Measurements from ENCODE around the gene SPTBN4. TPM values are rescaled to one million over a fixed set of nuclear protein-coding genes. Genes with fewer than 3 reads are reported as not detected.

Gene SPTBN4
- total RNA-seq, 1 donor, result 0.72 TPM

- H3K9me3 ChIP-seq (ENCODE audit: low read depth, low read length), result no peaks in the 10 kb centered on the region
- H3K4me1 ChIP-seq (ENCODE audit: insufficient read depth, low read length), result peaks cover 8% of the 10 kb centered on the region
- TF ChIP-seq, protein P1, sequence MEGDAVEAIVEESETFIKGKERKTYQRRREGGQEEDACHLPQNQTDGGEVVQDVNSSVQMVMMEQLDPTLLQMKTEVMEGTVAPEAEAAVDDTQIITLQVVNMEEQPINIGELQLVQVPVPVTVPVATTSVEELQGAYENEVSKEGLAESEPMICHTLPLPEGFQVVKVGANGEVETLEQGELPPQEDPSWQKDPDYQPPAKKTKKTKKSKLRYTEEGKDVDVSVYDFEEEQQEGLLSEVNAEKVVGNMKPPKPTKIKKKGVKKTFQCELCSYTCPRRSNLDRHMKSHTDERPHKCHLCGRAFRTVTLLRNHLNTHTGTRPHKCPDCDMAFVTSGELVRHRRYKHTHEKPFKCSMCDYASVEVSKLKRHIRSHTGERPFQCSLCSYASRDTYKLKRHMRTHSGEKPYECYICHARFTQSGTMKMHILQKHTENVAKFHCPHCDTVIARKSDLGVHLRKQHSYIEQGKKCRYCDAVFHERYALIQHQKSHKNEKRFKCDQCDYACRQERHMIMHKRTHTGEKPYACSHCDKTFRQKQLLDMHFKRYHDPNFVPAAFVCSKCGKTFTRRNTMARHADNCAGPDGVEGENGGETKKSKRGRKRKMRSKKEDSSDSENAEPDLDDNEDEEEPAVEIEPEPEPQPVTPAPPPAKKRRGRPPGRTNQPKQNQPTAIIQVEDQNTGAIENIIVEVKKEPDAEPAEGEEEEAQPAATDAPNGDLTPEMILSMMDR (IDR thresholded peaks at IDR 0.05; ENCODE audit: extremely low read depth, low read depth, low read length), result no peak
- no peak overlapping the region for H3K27ac ChIP-seq (ENCODE audit: low read depth, low read length)
- no peaks in the 10 kb centered on the region for H3K27me3 ChIP-seq (ENCODE audit: insufficient read depth, low read length)
- peaks cover 13% of the 10 kb centered on the region for H3K79me2 ChIP-seq (ENCODE audit: insufficient read depth, low read length)
- no peaks in the 10 kb centered on the region for H4K20me1 ChIP-seq (ENCODE audit: insufficient read depth, low read length)
- no peak overlapping the region for H3K4me3 ChIP-seq (ENCODE audit: insufficient read depth, low read length)
- peaks cover 36% of the 10 kb centered on the region for H3K36me3 ChIP-seq (ENCODE audit: insufficient read depth, low read length)
- H3K4me2 ChIP-seq (ENCODE audit: insufficient read depth, low read length), result no peak overlapping the region
- no peak overlapping the region for H2AFZ ChIP-seq (ENCODE audit: low read length)
- DNase-seq (ENCODE audit: insufficient read length, low spot score, missing footprints), result peak; percentile 43
Measured at GRCh38 chr19:40578442-40578908, 111.7 kb downstream of the SPTBN4 start.

DNA sequence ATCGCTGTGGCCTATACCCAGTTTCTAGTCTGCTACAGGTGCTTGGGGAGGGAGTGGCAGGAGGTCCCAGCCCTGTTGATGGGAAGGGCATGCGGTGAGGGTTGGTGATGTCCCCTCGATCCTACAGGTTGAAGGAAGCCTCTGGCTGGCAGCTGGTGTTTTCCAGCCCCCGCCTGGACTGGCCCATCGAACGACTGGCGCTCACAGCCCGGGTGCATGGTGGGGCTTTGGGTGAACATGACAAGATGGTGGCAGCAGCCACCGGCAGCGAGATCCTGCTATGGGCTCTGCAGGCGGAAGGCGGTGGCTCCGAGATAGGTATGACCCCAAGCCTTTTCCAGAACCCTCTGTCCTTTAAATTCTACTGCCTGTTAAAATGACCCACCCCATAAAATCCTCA is 113.8 kb downstream of the SPTBN4 start:
- H3K27ac ChIP-seq (ENCODE audit: low read depth, low read length), result no peak overlapping the region

DNA sequence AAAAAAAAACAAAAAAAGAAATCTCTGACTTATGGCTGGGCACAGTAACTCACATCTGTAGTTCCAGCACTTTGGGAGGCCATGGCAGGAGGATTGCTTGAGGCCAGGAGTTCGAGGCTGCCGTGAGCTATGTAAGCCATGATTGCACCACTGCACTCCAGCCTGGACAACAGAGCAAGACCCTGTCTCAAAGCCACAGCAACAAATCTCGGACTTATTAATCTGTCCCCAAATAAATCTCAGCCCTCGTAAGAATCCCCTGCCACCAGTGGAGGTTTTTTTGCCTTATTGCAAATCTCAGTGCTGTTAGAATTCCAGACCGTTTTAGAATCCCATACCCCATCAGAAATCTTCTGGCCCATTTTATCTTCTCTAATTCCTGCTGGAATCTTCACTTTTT is 114.7 kb downstream of the SPTBN4 start:
- no peak overlapping the region for H2AFZ ChIP-seq (ENCODE audit: low read length)
- peaks cover 15% of the 10 kb centered on the region for H3K4me1 ChIP-seq (ENCODE audit: insufficient read depth, low read length)
- peaks cover 13% of the 10 kb centered on the region for H3K79me2 ChIP-seq (ENCODE audit: insufficient read depth, low read length)
- no peak overlapping the region for H3K4me3 ChIP-seq (ENCODE audit: insufficient read depth, low read length)
- peaks cover 36% of the 10 kb centered on the region for H3K36me3 ChIP-seq (ENCODE audit: insufficient read depth, low read length)
- TF ChIP-seq, protein P1 (IDR thresholded peaks at IDR 0.05; ENCODE audit: extremely low read depth, low read depth, low read length), result no peak
- H3K9me3 ChIP-seq (ENCODE audit: low read depth, low read length), result no peaks in the 10 kb centered on the region
- no peak overlapping the region for H3K27ac ChIP-seq (ENCODE audit: low read depth, low read length)
- H4K20me1 ChIP-seq (ENCODE audit: insufficient read depth, low read length), result no peaks in the 10 kb centered on the region
- no peak overlapping the region for H3K4me2 ChIP-seq (ENCODE audit: insufficient read depth, low read length)
- H3K27me3 ChIP-seq (ENCODE audit: insufficient read depth, low read length), result no peaks in the 10 kb centered on the region
- DNase-seq (ENCODE audit: insufficient read length, low spot score, missing footprints), result peak; percentile 13

More for the DNA sequence above, 113.8 kb downstream of the SPTBN4 start:
- Histone ChIP-seq H3K9me3 (ENCODE audit: low read depth, low read length) (no peaks in the 10 kb centered on the region), H3K79me2 (ENCODE audit: insufficient read depth, low read length) (peaks cover 13% of the 10 kb centered on the region), H3K4me3 (ENCODE audit: insufficient read depth, low read length) (no peak overlapping the region), H4K20me1 (ENCODE audit: insufficient read depth, low read length) (no peaks in the 10 kb centered on the region), H3K4me2 (ENCODE audit: insufficient read depth, low read length) (no peak overlapping the region), H3K4me1 (ENCODE audit: insufficient read depth, low read length) (peaks cover 14% of the 10 kb centered on the region), H3K27me3 (ENCODE audit: insufficient read depth, low read length) (no peaks in the 10 kb centered on the region), H3K36me3 (ENCODE audit: insufficient read depth, low read length) (peaks cover 36% of the 10 kb centered on the region), H2AFZ (ENCODE audit: low read length) (no peak overlapping the region)
- TF ChIP-seq, protein P1 (IDR thresholded peaks at IDR 0.05; ENCODE audit: extremely low read depth, low read depth, low read length), result no peak
- peak; percentile 49 for DNase-seq (ENCODE audit: insufficient read length, low spot score, missing footprints)

DNA sequence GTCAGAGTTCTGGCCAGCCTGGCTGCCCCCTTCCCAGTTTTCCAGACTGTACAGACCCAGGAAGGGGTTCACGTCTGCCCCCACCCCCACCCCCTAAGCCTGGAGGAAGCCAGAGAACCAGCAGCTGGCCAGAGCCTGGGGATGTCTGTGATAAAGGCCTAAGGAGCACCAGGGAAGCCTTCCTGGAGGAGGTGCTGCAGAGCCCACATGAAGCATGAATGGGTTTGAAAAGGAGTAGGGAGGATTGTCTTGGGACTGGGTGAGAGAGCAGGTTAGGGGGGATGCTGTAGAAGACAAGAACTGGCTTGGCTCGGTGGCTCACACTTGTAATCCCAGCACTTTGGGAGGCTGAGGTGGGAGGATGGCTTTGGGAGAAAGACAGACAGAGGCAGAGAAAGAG is 115.7 kb downstream of the SPTBN4 start:
- peaks cover 42% of the 10 kb centered on the region for H3K36me3 ChIP-seq (ENCODE audit: insufficient read depth, low read length)

More for the DNA sequence above, 115.7 kb downstream of the SPTBN4 start:
- H3K4me2 ChIP-seq (ENCODE audit: insufficient read depth, low read length), result no peak overlapping the region
- H4K20me1 ChIP-seq (ENCODE audit: insufficient read depth, low read length), result no peaks in the 10 kb centered on the region
- H3K4me3 ChIP-seq (ENCODE audit: insufficient read depth, low read length), result no peak overlapping the region
- TF ChIP-seq, protein P1 (IDR thresholded peaks at IDR 0.05; ENCODE audit: extremely low read depth, low read depth, low read length), result no peak
- no peak overlapping the region for H2AFZ ChIP-seq (ENCODE audit: low read length)
- H3K27me3 ChIP-seq (ENCODE audit: insufficient read depth, low read length), result no peaks in the 10 kb centered on the region
- no peak overlapping the region for H3K27ac ChIP-seq (ENCODE audit: low read depth, low read length)
- peaks cover 13% of the 10 kb centered on the region for H3K4me1 ChIP-seq (ENCODE audit: insufficient read depth, low read length)
- peaks cover 7% of the 10 kb centered on the region for H3K79me2 ChIP-seq (ENCODE audit: insufficient read depth, low read length)
- no peak for DNase-seq (ENCODE audit: insufficient read length, low spot score, missing footprints)
- H3K9me3 ChIP-seq (ENCODE audit: low read depth, low read length), result no peaks in the 10 kb centered on the region

All from osteoblast (primary cell).